Body of pancreas (tissue), 4 donors: ENCODE measurements around the gene MARS1.

Experiments
- CTCF ChIP-seq, 7 experiments: fragments of 450-650 bp in 4 of 7; fragments of 200-600 bp in 3 of 7; sonication (generic) in 3 of 7; IDR thresholded peaks; one replicate each; pipeline ENCODE4 v1.5.1; 2016 to 2019; ENCODE audit warnings: antibody characterized with exemption in 7 of 7
- POLR2A ChIP-seq, 3 donors: fragments of 450-650 bp; IDR thresholded peaks; one replicate each; pipeline ENCODE4 v1.6.1; 2016; ENCODE audit warnings: antibody characterized with exemption in 3 of 3, mild to moderate bottlenecking in 2 of 3

GRCh38 chr12:57473392-57473791 lies 14.5 kb upstream of the MARS1 start:
- TF ChIP-seq CTCF (IDR thresholded peaks at IDR 0.05): no peak
- TF ChIP-seq POLR2A (IDR thresholded peaks at IDR 0.05): no peak
